ENCODE data around the gene ZDHHC19.
A peak's percentile ranks its signal among the peaks of the same experiment; 100 is the strongest.
"Not testable (repeated sequence)": the region's sequence is repeated elsewhere in the genome, so short reads cannot be mapped to it uniquely, and the experiment has no call there.

The ZDHHC19 gene

DNA sequence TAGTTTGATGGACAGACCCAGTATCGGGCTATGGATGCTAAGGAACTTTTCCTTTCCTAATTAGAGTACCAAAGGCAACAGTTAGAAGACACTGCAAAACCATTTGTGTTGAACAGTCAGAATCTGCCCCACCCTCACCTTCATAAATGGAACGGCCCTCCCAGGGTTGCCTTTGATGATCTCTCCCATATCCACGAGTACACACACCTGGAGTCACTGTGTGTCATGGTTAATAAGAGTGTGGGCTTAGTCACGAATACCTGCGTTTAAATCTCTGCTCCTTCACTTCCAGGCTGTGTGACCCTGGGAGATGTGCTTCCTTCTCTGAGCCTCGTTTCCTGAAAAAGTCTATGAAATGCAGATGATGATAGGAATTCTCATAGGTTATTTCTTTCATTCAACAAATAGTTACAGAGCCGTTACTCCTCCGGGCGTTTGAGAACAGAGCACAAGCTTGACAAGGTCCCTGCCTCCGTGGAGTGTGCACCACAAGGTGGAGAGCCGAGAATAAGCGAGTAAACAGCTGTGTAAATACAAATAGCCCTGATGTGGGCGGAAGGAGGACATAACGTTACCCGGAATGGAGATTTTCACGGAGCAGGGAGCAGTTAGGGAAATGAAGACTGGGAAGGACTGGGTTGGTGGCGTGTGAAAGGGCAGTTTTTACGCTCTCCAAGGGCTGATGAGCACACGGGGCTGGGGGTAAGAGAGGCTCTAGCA, 11.8 kb upstream of the ZDHHC19 start:
- DNase-seq = no peak

DNA sequence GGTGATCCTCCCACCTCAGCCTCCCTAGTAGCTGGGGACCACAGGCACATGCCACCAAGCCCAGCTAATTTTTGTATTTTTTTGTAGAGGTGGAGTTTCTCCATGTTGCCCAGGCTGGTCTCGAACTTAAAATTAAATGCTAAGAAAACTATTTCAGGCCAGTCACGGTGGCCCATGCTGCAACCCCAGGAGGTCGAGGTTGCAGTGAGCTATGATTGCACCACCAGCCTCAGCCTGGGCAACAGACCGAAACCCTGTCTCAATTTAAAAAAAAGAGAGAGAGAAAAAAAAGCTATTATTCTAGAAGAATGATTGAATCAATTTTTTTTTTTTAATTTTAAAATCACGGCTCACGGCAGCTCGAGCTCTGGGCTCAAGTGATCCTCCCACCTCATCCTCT, 9.8 kb upstream of the ZDHHC19 start:
- DNase-seq = no peak

DNA sequence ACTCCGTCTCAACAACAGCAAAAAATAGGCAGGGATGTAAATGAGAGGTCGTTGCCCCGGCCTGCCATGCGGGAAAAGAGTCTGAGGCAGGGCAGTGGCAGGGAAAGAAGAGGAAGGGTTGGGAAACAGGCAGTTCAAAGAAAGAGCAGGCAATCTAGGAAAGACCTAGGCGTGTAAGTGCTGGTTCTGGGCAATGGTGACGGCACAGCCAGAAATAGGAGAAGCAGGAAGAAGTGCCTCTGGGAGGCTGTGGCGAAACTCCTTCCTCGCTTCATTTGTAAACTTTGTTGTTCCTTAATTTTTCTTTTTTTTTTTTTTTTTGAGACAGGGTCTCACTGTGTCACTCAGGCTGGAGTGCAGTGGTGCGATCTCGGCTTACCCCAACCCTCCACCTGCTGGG, 9.4 kb upstream of the ZDHHC19 start:
- DNase-seq = no peak

DNA sequence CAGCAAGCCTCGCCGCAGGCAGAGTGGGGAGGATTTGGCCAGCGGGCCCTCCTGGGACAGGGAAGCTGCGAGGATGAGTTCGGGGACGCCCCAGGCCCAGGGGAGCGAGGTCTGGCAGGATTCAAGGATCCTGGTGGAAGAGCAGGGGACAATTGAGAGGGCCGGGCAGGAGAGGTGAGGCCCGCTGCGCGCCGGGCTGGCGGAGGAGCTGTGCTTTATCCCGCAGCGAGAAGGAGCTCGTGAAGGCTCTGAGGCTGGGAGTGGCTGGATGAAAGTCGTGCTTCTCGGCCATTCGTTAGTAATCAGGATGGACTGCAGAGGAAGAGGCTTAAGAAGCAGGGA, 8.7 kb upstream of the ZDHHC19 start:
- DNase-seq = no peak

DNA sequence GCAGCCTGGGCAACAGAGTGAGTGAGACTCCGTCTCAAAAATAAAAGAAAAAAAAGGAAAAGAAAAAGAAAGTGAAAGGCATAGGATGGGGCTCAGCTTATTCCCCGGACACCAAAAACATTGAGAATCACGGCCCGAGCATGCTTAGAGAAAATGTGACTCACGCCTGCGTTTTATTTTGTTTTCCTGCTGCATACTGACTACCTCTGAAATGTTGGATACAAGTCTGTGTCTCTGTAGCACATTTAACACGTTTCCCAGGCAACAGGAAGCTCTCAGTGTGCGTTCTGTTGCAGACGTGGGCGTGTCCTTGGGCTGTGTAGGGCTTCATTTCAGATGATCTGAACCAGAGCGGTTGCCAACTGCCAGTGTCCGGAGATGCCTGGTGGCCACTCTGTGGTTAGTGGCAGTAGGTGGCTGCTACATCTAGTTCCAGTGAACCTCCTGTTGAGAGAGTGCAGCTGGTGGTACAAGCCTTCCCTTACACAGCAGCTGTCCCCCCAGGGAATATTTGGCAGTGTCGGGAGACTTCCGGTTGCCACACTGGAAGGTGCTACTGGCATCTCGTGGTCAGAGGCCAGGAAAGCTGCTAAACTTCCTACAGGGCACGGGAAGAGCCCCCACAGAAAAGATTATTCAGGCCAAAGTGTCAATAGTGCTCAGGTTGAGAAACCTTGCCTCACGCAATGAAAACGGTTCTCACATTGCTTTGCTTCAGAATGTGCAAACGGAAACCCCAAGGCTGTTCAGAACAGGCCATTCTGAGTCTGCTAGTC, 8.2 kb upstream of the ZDHHC19 start:
- peak; percentile 78 for DNase-seq

DNA sequence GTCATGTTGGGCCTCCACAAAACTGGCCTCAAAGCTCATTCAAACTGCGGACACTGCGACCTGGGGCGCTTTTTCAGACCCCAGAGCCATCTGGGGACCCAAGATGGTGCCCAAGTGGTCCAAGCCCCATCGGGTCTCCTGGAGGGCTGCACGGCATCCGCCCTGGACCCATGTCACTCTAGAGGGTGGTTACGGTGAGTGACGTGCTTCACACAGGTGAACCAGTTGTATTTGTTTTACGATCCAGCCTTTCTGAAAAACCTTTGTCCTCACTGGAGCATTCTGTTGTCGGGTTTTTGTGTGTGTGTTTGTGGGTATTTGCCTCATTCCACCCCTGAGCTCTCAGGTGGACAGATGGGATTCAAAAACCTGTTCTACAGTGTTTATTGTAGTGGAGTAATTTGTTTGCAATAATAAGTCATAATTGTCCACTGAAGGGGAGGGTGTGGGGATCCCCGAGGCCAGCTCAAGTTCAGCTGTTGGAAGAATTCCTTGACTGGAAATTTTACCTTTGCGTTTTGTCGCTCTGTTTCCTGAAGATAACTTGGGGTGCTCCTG, 7.0 kb upstream of the ZDHHC19 start:
- DNase-seq = no peak

DNA sequence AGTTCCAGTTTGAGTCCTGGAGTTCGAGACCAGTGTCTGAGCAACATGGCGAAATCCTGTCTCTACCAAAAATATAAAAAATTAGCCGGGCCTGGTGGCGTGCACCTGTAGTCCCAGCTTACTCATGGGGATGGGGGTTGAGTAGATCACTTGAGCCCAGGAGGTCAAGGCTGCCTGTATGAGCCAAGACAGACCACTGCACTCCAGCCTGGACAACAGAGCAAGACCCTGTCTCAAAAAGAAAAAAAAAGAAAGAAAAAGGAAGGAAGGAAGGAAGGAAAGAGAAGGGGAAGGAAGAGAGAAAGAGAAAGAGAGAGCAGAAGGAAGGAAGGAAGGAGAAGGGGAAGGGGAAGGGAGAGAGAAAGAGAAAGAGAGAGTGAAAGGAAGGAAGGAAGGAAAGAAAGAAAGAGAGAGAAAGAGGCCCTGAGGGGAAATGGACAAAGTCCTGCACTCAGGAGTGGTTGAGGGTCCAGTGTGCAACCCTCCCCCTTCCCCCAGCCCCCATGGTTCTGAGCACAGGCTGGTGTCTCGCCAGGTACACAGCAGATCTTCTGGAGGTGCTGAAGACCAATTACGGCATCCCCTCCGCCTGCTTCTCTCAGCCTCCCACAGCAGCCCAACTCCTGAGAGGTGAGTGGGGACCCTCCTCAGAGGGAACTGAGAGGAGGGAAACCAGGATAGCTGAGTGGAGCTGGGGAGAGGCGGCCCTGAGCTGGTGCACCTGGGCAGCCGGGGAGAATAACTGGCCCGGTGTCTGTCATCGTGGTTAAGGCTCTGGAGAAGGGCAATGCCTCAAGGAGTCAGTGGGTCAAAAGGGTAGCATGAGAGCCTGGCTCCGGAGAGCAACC, 6.3 kb upstream of the ZDHHC19 start:
- DNase-seq = no peak

DNA sequence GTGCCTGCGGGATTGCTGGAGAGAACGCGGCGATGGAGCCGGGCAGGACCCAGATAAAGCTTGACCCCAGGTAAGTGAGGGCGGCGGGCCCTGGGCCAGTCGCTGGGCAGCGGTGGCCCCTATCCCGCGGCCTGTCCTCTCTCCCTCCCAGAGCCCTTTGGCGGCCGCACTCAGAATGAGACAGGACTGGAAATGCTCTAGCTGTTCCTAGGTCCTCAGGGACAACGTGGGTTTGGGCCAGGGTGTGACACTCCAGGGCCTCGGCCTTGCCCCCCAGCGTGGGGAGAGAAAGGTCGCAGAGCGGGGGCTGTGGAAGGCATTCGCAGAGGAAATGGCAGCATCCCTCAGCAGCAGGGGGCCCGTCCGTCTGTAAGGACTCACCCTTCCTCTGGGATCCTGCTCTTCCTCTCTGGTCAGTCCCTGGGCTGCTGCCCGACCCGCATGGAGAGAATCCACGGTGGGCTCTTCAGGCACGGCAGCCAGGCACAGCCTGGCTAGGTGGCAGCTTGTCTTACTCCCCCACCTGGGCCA, 5.5 kb upstream of the ZDHHC19 start:
- DNase-seq = no peak

DNA sequence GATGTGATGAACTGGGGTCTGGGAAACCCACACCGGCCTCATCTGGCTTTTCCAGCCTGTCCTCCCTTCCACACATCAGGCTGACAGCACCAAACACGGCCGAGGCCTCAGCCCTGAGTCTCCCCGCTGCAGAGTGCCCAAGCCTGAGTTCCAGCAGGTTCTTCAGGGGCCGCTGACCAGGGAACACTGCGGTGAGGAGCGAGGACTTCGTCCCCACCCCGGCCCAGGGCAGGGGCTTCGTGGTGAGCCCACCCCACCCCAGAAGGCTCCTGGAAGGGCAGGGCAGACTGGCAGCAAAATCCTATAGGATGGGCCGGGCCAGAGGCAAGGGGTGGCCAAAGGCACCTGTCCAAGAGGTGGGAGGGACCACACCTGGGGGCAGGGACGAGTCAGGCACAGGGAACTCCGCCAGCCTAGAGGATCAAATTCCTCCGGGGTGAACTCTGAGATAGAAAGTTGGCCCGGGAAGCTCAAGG, 4.9 kb upstream of the ZDHHC19 start, which contains the start of gene SLC51A:
SLC51A (plus strand) TSS at position 446 of the 476 bp plus-strand sequence. CDS start 179 bp downstream, outside the sequence.
- DNase-seq = no peak

DNA sequence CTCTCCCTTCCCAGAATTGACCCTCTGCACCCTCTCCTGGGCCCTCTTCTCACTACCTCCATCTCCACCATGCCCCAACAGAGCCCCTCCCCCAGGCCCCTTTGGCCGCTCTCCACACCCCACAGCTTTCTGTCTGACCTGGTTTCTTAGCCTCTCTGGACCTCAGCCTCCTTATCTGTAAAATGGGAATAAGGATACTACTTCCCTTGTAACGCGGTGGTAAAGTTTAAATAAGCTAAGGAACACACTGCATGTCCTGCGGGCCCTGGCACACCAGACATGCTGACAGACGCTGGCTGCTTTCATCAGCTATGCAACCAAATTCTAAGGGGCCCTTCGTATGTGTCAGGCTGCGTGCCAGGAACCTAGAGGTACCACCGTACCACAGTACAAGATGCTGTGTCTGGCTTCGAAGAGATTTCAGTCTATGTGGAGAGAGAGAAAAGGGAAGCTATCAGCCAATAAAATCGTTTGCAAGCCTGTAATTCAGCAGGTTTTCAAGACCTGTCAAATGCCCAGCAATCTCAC, 4.4 kb upstream of the ZDHHC19 start:
- DNase-seq = no peak

DNA sequence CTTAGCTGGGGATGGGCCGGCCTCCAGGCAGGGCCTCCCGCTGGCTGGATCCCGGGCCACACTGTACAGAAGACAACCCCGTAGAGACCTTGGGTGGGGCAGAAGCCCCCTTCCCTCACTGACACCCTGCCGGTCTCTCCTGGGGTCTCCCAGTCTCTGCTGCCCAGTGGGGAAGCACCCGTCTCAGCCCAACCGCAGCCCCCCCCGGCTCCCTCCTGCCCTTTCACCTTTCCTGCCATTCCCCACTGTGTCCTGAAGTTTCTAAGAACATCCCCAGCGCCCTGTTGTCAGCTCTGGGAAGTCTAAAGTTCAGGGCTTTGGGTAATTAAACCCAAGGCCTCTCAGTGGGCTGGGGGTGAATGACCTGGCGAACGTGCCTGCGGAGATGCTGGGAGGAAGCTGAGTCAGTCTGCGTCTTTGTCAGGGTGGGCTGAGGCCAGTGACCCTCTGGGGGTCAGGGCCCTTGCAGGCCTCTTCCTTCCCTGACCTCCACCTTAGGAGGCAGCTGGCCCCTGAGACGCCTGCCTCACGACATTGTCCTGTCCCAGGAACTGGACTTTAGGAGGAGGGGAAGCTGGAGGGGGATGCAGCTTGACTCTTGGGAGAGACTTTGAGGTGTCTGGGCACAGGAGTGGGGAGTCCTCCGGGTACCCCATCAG, 3.7 kb upstream of the ZDHHC19 start:
- no peak for DNase-seq

DNA sequence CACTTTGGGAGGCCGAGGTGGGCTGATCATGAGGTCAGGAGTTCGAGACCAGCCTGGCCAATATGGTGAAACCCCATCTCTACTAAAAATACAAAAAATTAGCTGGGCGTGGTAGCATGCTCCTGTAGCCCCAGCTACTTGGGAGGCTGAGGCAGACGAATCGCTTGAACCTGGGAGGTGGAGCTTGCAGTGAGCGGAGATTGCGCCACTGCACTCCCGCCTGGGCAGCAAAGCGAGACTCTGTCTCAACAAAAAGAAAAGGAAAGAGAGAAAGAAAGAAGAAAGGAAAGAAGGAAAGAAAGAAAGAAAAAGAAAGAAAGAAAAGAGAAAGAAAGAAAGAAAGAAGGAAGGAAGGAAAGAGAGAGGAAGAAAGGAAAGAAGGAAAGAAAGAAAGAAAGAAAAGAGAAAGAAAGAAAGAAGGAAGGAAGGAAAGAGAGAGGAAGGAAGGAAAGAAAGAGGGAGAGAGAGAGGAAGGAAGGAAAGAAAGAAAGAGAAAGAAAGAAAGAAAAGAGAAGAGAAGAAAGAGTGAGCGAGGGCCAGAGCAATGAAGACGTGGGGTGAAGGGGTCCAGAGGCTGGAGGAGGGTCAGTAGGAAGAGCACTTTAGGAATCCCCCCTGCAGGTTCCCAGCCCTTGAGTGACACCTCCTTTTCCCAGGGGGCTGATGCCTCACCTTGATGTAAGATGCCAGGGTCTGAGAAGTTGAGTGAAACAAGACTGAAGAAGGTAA, 1.1 kb downstream of the ZDHHC19 start:
- not testable (repeated sequence) for DNase-seq

DNA sequence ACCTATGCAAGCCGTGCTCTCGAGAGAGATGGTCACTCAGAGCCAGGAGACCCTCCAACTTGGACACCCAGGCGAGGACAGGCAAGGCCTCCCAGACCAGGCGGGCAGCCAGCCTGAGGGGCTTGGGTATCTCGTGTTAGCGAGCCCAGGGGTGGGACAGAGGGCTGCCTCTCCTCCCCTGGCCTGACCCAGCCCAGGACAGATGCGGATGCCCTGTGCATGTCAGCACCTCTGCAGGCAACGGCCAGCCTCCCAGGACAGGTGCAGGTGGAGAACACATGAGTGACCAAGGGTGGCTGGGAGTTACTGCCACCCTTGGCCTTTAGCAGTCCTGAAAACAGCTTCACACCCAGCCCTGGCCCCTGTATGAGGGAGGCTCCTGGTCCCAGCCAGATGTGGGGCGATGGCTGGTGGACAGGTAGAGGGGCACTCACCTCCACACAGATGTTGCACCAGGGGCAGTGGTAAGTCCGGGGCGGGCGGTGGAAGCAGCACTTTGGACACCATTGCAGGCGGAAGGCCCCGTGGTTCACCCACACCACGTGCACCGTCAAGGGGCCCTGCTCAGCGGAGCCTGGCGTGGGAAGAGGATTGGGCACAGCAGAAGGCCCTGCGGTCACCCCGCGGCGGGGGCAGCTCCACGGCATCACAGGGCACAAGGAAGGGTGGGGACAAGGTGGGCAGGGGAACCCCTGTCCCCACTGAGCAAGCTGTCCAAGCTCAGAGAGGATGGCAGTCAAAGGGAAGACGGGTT, 2.1 kb downstream of the ZDHHC19 start:
- no peak for DNase-seq

DNA sequence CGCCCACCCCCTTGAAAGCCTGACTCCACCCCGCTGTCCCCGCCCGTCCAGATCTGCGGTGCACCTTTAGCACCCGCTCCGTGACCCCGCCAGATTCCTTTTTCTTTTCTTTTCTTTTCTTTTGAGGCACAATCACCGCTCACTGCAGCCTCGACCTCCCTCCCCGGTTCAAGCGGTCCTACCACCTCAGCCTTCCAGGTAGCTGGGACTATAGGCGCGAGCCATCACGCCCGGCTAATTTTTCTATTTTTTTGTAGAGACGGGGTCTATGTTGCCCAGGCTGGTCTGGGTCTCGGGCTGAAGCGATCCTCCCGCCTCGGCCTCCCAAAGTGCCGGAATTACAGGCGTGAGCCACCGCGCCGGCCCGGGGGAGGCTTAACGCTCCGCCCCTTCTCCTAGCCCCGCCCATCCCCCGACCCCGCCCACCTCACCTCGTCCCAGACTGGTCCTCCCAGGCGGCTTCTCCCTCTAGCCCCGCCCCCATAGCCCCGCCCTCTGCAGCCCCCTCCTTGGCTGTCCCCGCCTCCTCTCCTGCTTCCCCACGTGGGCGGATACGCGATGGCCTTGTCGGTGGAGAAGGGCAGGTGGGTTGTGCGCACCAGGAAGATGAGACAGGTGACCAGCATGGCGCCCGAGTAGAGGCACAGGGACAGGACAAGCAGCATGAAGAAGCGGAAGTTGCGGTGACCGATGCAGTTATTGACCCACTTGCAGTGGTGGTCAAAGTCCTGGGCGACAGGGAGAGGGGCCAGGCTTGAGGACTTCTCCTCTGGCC, 3.2 kb downstream of the ZDHHC19 start:
- DNase-seq = no peak

DNA sequence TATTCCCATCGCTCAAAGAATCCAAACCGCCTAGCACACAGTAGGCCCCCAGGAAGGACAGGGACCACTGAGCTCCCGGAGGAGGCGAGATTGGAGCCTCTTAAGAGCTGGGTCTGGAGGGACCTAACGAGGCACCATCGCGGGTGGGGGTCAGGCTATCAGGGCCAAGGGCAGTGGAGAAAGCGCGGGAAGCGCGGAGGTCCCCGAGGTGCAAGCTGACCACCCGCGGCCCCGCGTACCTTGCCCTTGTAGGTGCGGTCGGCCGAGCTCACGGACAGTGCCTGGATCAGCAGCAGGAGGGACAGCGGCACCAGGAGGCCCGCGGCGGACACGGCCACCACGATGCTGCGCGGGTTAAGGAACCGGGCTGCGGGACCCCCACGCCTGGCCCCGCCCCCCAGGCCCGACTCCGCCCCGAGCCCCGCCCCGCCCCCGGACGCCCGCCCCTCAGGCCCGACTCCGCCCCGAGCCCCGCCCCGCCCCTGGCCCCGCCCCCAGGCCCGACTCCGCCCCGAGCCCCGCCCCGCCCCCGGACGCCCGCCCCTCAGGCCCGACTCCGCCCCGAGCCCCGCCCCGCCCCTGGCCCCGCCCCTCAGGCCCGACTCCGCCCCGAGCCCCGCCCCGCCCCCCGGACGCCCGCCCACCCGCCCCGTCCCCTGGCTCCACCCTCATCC, 3.9 kb downstream of the ZDHHC19 start:
- DNase-seq = no peak

DNA sequence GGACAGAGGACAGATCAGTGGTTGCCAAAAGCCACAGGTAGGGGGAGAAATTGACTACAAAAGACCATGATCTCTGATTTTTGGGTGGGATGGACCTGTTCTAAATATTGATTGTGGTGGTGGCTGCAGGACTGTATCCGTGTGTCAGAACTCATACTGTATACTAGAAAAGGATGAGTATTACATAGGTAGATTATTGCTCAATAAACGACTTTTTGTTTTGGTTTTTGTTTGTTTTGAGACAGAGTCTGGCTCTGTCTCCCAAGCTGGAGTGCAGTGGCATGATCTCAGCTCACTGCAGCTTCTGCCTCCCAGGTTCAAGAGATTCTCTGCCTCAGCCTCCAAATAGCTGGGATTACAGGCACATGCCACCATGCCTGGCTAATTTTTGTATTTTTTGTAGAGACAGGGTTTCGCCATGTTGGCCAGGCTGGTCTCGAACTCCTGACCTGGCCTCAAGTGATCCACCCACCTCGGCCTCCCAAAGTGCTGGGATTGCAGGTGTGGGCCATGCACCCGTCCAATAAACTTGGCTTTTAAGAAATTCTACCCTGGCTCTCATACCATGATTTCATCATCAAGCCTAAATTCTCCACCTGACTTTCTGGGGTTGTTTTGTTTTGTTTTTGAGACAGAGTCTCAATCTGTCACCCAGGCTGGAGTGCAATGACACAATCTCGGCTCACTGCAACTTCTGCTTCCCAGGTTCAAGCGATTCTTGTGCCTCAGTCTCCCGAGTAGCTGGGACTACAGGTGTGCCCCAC, 5.6 kb downstream of the ZDHHC19 start:
- not testable (repeated sequence) for DNase-seq

DNA sequence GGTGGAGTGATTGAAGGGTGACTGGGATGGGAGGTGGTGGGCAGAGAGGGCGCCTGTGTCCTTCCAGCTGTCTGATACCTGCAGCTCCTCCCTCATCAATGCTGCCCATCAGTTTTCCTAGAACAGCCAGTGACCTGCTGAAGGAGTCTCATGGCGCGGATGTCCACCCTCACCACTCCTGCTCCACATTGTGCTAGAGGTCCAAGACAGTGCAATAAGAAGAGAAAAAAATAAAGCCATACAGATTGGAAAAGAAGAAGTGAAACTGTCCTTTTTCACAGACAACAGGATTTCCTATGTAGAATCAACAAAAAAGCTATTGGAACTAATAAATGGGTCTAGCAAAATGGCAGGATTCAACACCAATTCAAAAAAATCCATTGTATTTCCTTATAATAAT, 7.4 kb downstream of the ZDHHC19 start:
- DNase-seq = no peak

DNA sequence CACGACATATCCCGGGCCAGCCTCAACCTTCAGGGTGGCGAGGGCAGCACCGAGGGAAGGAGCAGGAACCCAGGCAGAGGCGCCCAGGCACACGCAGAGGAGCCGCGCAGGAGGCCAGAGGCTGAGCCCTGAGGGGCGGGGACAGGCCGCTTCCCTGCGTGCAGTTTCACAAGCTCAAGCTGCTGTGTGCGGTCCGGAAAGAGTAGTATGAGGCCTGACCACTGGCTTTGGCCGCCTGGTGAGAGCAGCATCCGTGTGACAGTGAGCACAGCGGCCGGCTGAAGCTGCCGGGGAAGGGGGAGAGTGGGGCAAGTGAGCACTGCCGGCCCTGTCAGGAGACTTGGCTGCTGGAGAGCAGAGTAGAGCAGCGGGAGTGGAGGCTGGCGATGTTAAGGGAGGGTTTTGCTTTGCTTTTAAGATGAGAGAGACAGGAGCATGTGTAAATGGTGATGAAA, 8.7 kb downstream of the ZDHHC19 start:
- DNase-seq = peak; percentile 49
